ENCODE results near the gene SLC4A1. TPM values are rescaled to one million over a fixed set of nuclear protein-coding genes. Genes with fewer than 3 reads are reported as not detected.

The SLC4A1 gene
- total and polyA plus RNA-seq, 11 donors: 0.03 to 3.3 (median 0.50) TPM; not detected in 2

GRCh38 chr17:44251062-44251461 lies 16.9 kb downstream of the SLC4A1 start:
- no peaks in the 10 kb centered on the region for H3K36me3 ChIP-seq
- DNase-seq: no peak
- H3K4me3 ChIP-seq: no peak overlapping the region
- H3K9me3 ChIP-seq: no peaks in the 10 kb centered on the region
- intact Hi-C loops (cut with DNase I): no loop called here
- 95 to 99% (median 97%) methylated on average over 17 of the region's 17 CpGs for whole genome bisulfite sequencing, 4 donors
- no peak overlapping the region for H3K27ac ChIP-seq
- no peak for ATAC-seq
- no peak for TF ChIP-seq CTCF (IDR thresholded peaks at IDR 0.05)
- no peak for TF ChIP-seq POLR2A (IDR thresholded peaks at IDR 0.05)
- no peaks in the 10 kb centered on the region for H3K27me3 ChIP-seq
- peaks cover 0 to 24% (median 19%) of the 10 kb centered on the region in 12 donors for H3K4me1 ChIP-seq

- ATAC-seq: no peak
- no peak overlapping the region for H3K27ac ChIP-seq
- no peaks in the 10 kb centered on the region for H3K27me3 ChIP-seq
- 88 to 93% (median 91%) methylated on average over 9 of the region's 9 CpGs for WGBS, 4 donors
- peaks cover 0 to 31% (median 19%) of the 10 kb centered on the region in 12 donors for H3K4me1 ChIP-seq
- TF ChIP-seq POLR2A (IDR thresholded peaks at IDR 0.05) (no peak), CTCF (IDR thresholded peaks at IDR 0.05) (no peak)
- DNase-seq: no peak
- intact Hi-C loops (cut with DNase I): no loop called here
- H3K36me3 ChIP-seq: no peaks in the 10 kb centered on the region
- no peaks in the 10 kb centered on the region for H3K9me3 ChIP-seq
- H3K4me3 ChIP-seq: no peak overlapping the region
Measured at GRCh38 chr17:44249501-44250246, 18.3 kb downstream of the SLC4A1 start.

- 80 to 86% (median 83%) methylated on average over 10 of the region's 10 CpGs for WGBS, 4 donors
- H3K27me3 ChIP-seq: no peaks in the 10 kb centered on the region
- peaks cover 0 to 31% (median 19%) of the 10 kb centered on the region in 12 donors for H3K4me1 ChIP-seq
- peak overlapping the region in 2 of 12 donors; percentile 22 to 55 for H3K27ac ChIP-seq
- DNase-seq (no peak), ATAC-seq (no peak)
- no peak for TF ChIP-seq CTCF (IDR thresholded peaks at IDR 0.05)
- no peak for TF ChIP-seq POLR2A (IDR thresholded peaks at IDR 0.05)
- H3K4me3 ChIP-seq: no peak overlapping the region
- intact Hi-C loops (cut with DNase I): no loop called here
- H3K36me3 ChIP-seq: no peaks in the 10 kb centered on the region
- no peaks in the 10 kb centered on the region for H3K9me3 ChIP-seq
Measured at GRCh38 chr17:44247876-44248736, 19.8 kb downstream of the SLC4A1 start.

GRCh38 chr17:44247440-44247841 lies 20.5 kb downstream of the SLC4A1 start:
- Histone ChIP-seq H3K4me1 (peaks cover 0 to 31% (median 19%) of the 10 kb centered on the region in 12 donors), H3K36me3 (no peaks in the 10 kb centered on the region), H3K27me3 (no peaks in the 10 kb centered on the region), H3K27ac (peak overlapping the region in 5 of 12 donors; percentile 1 to 55 (median 22)), H3K9me3 (no peaks in the 10 kb centered on the region), H3K4me3 (no peak overlapping the region)
- 15 to 26% (median 21%) methylated on average over 5 to 7 of the region's 7 CpGs for WGBS, 4 donors
- DNase-seq: peak; percentile 62 to 77 (median 74)
- ATAC-seq: peak; percentile 62 to 90 (median 86)
- TF ChIP-seq POLR2A (IDR thresholded peaks at IDR 0.05) (no peak), CTCF (IDR thresholded peaks at IDR 0.05) (no peak)
- intact Hi-C loops (cut with DNase I): no loop called here

All from heart left ventricle (tissue), 16 donors.